ENCODE measurements around the gene C16orf92. TPM values are rescaled to one million over a fixed set of nuclear protein-coding genes. Genes with fewer than 3 reads are reported as not detected.

The C16orf92 gene
- total RNA-seq, 2 experiments from 2014 or later, result not detected

DNA sequence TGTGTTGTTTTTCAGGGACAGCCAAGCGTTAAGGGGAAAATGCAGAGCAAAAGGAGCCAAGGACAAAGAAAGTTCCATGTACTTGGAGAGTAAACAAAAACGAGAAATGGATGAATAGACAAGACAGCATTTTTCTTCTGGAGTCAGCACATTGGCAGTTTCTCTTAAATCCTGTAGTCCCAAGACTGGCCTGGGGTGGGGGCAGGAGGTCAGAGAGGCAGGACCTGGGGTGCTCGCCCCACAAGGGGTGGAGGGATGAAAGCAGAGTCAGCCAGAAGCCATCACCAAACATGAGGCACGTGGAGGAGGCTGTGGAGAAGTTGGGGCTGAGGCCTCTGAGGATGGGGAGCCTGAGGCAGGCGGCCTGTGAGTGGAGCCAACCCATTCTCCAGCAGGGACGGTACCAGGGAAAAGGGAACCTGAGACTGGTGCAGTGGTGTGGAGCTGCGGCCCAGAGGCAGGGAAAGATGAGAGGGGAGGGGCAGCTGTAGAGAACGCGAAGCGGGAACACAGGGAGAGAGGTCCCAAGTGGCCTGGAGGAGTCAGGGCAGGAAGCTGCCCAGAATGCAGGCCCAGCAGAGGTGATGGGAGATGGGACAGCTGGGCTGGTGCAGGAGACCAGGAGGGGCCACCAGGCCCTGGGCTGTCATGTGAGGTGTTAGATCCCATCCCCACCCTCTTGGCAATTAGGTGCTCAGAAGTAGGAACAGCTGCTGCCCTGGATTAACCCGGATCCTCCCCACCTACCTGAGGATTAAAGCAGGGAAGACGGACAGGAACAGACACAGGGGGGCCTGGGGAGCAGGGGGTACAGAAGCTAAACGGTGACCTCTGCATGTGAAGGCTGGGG, 4.8 kb downstream of the C16orf92 start:
- Histone ChIP-seq H3K27me3 (ENCODE audit: control insufficient read depth in 1 of 2, insufficient read depth in 2 of 2, low read length in 2 of 2) (peaks cover 42 to 47% of the 10 kb centered on the region in 2 experiments), H3K36me3 (ENCODE audit: insufficient read depth, low read length) (no peaks in the 10 kb centered on the region), H3K27ac (ENCODE audit: low read depth in 1 of 2, low read length in 2 of 2) (no peak overlapping the region), H3K9me3 (ENCODE audit: control insufficient read depth in 1 of 2, insufficient read depth in 1 of 2, low read length in 2 of 2) (peaks cover 0 to 17% of the 10 kb centered on the region in 2 experiments), H3K4me1 (ENCODE audit: insufficient read depth, low read length) (peaks cover 23% of the 10 kb centered on the region), H3K4me3 (ENCODE audit: low read length) (no peak overlapping the region)
- TF ChIP-seq, protein P1, sequence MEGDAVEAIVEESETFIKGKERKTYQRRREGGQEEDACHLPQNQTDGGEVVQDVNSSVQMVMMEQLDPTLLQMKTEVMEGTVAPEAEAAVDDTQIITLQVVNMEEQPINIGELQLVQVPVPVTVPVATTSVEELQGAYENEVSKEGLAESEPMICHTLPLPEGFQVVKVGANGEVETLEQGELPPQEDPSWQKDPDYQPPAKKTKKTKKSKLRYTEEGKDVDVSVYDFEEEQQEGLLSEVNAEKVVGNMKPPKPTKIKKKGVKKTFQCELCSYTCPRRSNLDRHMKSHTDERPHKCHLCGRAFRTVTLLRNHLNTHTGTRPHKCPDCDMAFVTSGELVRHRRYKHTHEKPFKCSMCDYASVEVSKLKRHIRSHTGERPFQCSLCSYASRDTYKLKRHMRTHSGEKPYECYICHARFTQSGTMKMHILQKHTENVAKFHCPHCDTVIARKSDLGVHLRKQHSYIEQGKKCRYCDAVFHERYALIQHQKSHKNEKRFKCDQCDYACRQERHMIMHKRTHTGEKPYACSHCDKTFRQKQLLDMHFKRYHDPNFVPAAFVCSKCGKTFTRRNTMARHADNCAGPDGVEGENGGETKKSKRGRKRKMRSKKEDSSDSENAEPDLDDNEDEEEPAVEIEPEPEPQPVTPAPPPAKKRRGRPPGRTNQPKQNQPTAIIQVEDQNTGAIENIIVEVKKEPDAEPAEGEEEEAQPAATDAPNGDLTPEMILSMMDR (IDR thresholded peaks at IDR 0.05), result no peak
- H3K27ac Mint-ChIP-seq, result no peak overlapping the region
- intact Hi-C loops (cut with DNase I, micrococcal nuclease), result no loop called here
- H3K4me1 Mint-ChIP-seq (ENCODE audit: low read depth), result peaks cover 14% of the 10 kb centered on the region
- H3K4me3 Mint-ChIP-seq, result no peak overlapping the region
- DNase-seq, result no peak
- POLR2A ChIA-PET, result no interaction called here
- ATAC-seq (ENCODE audit: poor library complexity), result no peak
- CTCF ChIA-PET, result no interaction called here
- no peaks in the 10 kb centered on the region for H3K36me3 Mint-ChIP-seq (ENCODE audit: low read depth)
- H3K27me3 Mint-ChIP-seq, result peaks cover 49% of the 10 kb centered on the region
- H3K9me3 Mint-ChIP-seq, result no peaks in the 10 kb centered on the region

DNA sequence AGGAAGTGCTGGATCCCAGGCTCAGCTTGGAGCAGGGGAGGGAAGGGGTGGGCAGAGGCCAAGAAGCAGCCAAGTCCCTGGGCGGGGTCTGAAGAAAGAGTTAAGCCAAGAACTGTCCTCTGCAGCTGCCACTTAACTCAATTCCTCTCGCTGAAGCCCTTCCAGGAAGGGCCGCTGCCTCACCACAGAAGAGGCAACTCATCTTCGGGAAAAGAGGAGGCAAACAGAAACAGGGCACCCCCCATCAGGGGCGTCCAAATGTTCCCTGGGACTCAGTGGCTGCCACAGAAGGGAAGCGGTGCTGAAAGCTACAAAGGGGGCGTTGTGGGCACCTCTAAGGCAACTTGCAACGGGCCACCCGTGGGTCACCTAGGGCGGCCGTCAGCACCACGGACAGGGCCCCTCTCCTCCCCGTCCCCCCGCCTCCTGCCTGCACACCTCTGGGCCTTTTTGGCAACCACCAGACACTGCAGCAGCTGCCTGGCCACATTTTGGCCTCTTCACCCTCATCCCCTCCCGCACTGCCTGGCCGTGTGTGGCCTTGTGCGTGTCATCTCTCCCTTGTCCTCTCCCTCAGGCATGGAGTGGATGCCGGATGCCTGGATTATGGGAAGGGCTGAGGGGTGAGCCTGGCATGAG, 5.6 kb downstream of the C16orf92 start:
- no peak overlapping the region for H3K4me3 Mint-ChIP-seq
- TF ChIP-seq, protein P1 (IDR thresholded peaks at IDR 0.05), result no peak
- ChIA-PET POLR2A (no interaction called here), CTCF (no interaction called here)
- no peaks in the 10 kb centered on the region for H3K9me3 Mint-ChIP-seq
- no peak overlapping the region for H3K27ac Mint-ChIP-seq
- no peaks in the 10 kb centered on the region for H3K36me3 ChIP-seq (ENCODE audit: insufficient read depth, low read length)
- no peaks in the 10 kb centered on the region for H3K36me3 Mint-ChIP-seq (ENCODE audit: low read depth)
- ATAC-seq (ENCODE audit: poor library complexity) (no peak), DNase-seq (peak in 3 of 14 experiments; percentile 19 to 55 (median 54))
- peaks cover 28% of the 10 kb centered on the region for H3K4me1 ChIP-seq (ENCODE audit: insufficient read depth, low read length)
- H3K27me3 Mint-ChIP-seq, result peaks cover 53% of the 10 kb centered on the region
- H3K27ac ChIP-seq (ENCODE audit: low read depth in 1 of 2, low read length in 2 of 2), result no peak overlapping the region
- intact Hi-C loops (cut with DNase I, micrococcal nuclease), result no loop called here
- H3K4me1 Mint-ChIP-seq (ENCODE audit: low read depth), result peaks cover 14% of the 10 kb centered on the region
- H3K27me3 ChIP-seq (ENCODE audit: control insufficient read depth in 1 of 2, insufficient read depth in 2 of 2, low read length in 2 of 2), result peaks cover 42 to 49% of the 10 kb centered on the region in 2 experiments
- H3K4me3 ChIP-seq (ENCODE audit: low read length), result no peak overlapping the region
- H3K9me3 ChIP-seq (ENCODE audit: control insufficient read depth in 1 of 2, insufficient read depth in 1 of 2, low read length in 2 of 2), result peaks cover 0 to 17% of the 10 kb centered on the region in 2 experiments

DNA sequence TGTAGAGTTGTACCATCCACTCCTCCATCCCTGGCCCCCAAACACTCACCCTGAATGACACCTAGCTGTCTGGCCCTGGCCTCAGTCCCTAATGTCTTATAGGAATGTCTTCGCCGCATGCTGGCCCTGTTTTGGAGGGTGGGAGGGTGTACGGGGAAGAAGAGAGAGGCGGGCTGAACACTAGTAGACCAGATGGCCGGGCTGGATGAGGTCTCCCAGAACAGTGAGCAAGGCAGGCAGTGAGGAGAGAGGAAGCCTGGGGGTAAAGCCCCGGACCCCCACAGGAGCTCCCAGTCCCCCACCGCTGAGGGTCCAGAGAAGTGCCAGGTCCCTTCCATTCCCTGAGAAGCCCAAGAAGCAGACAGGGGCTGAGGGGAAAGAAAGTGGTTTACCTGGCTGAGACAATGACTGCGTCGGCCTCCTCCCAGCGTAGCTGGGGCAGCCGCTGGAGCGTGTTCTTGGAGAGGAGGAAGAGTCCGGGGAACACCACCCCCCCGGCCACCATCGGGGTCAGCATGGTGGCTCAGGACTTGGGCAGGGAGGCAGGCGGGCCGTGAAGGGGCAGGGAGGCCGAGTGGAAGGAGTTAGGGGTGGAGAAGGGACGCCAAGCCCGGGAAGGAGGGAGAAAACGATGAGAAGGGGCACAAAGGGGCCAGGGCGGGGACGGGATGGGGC, 7.2 kb downstream of the C16orf92 start:
- intact Hi-C loops (cut with DNase I, micrococcal nuclease), result no loop called here
- H3K27me3 ChIP-seq (ENCODE audit: control insufficient read depth in 1 of 2, insufficient read depth in 2 of 2, low read length in 2 of 2), result peaks cover 42 to 51% of the 10 kb centered on the region in 2 experiments

More for the DNA sequence above, 7.2 kb downstream of the C16orf92 start:
- H3K4me1 Mint-ChIP-seq (ENCODE audit: low read depth), result peaks cover 14% of the 10 kb centered on the region
- Histone ChIP-seq H3K9me3 (ENCODE audit: control insufficient read depth in 1 of 2, insufficient read depth in 1 of 2, low read length in 2 of 2) (peaks cover 0 to 17% of the 10 kb centered on the region in 2 experiments), H3K27ac (ENCODE audit: low read depth in 1 of 2, low read length in 2 of 2) (no peak overlapping the region), H3K36me3 (ENCODE audit: insufficient read depth, low read length) (no peaks in the 10 kb centered on the region), H3K4me3 (ENCODE audit: low read length) (no peak overlapping the region), H3K4me1 (ENCODE audit: insufficient read depth, low read length) (peaks cover 28% of the 10 kb centered on the region)
- ChIA-PET CTCF (no interaction called here), POLR2A (no interaction called here)
- no peaks in the 10 kb centered on the region for H3K9me3 Mint-ChIP-seq
- TF ChIP-seq, protein P1 (IDR thresholded peaks at IDR 0.05), result no peak
- no peak overlapping the region for H3K27ac Mint-ChIP-seq
- no peaks in the 10 kb centered on the region for H3K36me3 Mint-ChIP-seq (ENCODE audit: low read depth)
- ATAC-seq (ENCODE audit: poor library complexity) (no peak), DNase-seq (no peak)
- H3K4me3 Mint-ChIP-seq, result no peak overlapping the region
- peaks cover 59% of the 10 kb centered on the region for H3K27me3 Mint-ChIP-seq
